Measurements from ENCODE around the gene LRRC39.
"Not testable (repeated sequence)": the region's sequence is repeated elsewhere in the genome, so short reads cannot be mapped to it uniquely, and the experiment has no call there.

LRRC39 gene

DNA sequence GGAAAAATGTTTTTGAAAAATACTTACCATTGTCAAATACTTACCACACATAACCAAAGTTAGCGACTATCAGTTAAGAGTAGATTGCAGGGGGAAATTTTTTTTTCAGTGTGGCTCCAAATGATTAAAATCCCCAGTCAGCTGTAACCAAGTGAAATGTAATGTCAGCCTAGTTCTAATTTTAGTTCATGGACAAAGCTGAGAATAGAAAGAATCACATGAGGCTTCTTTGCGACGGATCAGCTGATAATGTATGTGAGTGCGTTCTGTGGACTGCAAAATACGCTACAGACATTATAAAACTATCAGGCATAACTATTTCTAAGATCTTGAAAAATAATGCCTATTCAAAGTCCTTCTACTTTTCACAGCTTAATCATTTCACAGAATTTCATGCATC, at the start of gene LRRC39:
TSS of gene LRRC39 (minus strand) at position 166 of the 400 bp plus-strand sequence. CDS start 9,740 bp downstream, outside the sequence.
- no peak for DNase-seq (ENCODE audit: low read depth in 2 of 2)

GRCh38 chr1:100222428-100222827, 44.4 kb upstream of the LRRC39 start:
- DNase-seq (ENCODE audit: low read depth in 2 of 2), result no peak

- DNase-seq (ENCODE audit: low read depth in 2 of 2), result no peak
These were observed 41.8 kb upstream of the LRRC39 start for GRCh38 chr1:100219883-100220282.

DNA sequence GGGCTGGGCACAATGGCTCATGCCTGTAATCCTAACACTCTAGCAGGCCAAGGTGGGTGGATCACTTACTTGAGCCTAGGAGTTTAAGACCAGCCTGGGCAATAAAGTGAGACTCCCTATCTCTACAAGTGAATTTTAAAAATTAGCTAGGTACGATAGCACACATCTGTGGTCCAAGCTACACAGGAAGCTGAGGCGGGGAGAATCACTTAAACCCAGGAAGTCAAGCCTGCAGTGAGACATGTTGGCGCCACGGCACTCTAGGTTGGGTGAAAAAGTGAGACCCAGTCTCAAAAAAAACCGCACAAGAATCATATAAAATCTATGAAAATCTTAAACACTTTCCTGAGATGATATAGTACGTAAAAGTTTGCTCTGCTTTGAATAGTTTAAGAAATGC, 41.4 kb upstream of the LRRC39 start:
- no peak for DNase-seq (ENCODE audit: low read depth in 2 of 2)

GRCh38 chr1:100217834-100218233, 39.8 kb upstream of the LRRC39 start:
- no peak for DNase-seq (ENCODE audit: low read depth in 2 of 2)

DNA sequence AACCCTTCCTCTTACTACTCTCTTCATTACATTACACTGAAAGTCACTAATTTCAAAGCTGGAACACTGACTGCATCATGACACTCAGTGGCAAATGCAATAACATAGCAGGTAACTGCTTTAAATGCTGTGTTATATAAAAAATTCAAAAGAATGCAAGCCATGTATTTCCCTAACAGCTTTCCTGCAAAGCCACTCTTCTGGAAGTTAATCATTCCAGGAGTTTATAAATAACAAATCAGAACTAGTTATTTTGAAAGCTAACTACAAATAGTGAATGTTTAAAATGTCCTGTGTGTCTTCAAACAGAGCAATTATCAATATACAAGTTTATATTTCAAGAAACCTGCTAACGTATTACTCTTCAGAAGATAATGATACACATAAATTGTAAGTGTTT, 37.0 kb upstream of the LRRC39 start:
- no peak for DNase-seq (ENCODE audit: low read depth in 2 of 2)

GRCh38 chr1:100213141-100213540, 35.1 kb upstream of the LRRC39 start:
- no peak for DNase-seq (ENCODE audit: low read depth in 2 of 2)

DNA sequence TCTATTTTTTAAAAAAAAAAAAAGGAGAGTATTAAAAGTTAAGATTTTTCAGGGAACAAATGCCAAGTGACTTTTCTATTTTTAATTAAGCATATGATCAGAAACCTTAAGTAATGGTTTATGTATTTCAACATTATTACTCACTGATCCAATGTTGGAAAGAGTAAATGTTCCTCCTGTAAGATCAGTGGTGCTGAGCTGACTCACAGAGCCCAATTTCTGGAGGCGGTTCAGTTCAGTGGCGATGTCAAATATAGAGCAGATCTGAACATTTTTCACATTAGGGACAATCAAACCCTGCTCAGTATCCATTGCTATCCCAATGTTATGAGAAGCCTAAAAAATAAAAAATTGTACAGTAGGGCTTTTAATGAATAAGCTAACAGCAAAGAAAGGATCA, 28.2 kb upstream of the LRRC39 start:
- DNase-seq (ENCODE audit: low read depth in 2 of 2), result no peak

GRCh38 chr1:100205593-100205992, 27.5 kb upstream of the LRRC39 start:
- DNase-seq (ENCODE audit: low read depth in 2 of 2), result not testable (repeated sequence)

DNA sequence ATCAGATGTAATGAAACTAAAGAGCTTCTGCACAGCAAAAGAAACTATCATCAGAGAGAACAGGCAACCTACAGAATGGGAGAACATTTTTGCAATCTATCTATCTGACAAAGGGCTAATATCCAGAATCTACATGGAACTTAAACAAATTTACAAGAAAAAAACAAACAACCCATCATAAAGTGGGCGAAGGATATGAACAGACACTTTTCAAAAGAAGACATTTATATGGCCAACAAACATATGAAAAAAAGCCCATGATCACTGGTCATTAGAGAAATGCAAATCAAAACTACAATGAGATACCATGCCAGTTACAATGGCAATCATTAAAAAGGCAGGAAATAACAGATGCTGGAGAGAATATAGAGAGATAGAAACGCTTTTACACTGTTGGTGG, 27.0 kb upstream of the LRRC39 start:
- not testable (repeated sequence) for DNase-seq (ENCODE audit: low read depth in 2 of 2)

GRCh38 chr1:100202703-100203102, 24.6 kb upstream of the LRRC39 start:
- DNase-seq (ENCODE audit: low read depth in 2 of 2), result not testable (repeated sequence)

GRCh38 chr1:100200060-100200459, 22.0 kb upstream of the LRRC39 start:
- DNase-seq (ENCODE audit: low read depth in 2 of 2), result not testable (repeated sequence)

DNA sequence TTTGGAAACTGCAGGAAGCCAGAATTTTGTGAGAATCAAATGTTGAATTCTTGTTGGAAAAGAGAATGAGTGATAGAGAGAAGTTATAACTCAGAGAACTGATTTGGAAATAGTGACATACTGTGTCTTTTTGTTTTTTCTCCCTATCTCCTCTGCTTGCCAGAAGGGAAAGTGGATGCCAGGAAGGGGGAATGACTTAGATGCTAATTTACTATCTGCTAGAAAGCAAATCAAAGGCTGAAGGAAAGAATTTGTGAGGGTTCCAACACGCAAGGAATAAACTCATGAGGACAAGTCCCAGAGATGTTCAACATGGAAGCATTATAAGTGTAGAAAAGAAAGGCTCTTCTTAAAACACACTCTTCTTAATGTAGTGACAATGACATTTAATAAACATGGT, 20.5 kb upstream of the LRRC39 start:
- no peak for DNase-seq (ENCODE audit: low read depth in 2 of 2)

GRCh38 chr1:100188617-100189016, 10.6 kb upstream of the LRRC39 start:
- no peak for DNase-seq (ENCODE audit: low read depth in 2 of 2)

GRCh38 chr1:100187912-100188311, 9.9 kb upstream of the LRRC39 start:
- no peak for DNase-seq (ENCODE audit: low read depth in 2 of 2)

GRCh38 chr1:100184536-100184935, 6.5 kb upstream of the LRRC39 start:
- DNase-seq (ENCODE audit: low read depth in 2 of 2), result no peak

DNA sequence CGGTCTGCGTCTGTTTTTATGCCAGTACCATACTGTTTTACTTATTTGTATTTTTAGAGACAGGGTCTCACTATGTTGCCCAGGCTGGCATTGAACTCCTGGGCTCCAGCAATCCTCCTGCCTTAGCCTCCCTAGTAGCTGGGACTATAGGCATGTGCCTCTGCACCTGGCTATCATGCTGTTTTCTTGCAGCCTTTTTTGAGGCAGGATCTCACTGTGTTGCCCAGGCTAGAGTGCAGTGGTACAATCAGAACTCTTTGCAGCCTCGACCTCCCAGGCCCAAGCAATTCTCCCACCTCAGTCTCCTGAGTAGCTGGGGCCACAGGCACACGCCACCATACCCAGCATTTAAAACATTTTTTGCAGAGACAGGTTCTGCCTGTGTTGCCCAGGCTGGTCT, 5.3 kb upstream of the LRRC39 start:
- no peak for DNase-seq (ENCODE audit: low read depth in 2 of 2)

- no peak for DNase-seq (ENCODE audit: low read depth in 2 of 2)
These were observed 588 bp downstream of the LRRC39 start for GRCh38 chr1:100177295-100178041.

DNA sequence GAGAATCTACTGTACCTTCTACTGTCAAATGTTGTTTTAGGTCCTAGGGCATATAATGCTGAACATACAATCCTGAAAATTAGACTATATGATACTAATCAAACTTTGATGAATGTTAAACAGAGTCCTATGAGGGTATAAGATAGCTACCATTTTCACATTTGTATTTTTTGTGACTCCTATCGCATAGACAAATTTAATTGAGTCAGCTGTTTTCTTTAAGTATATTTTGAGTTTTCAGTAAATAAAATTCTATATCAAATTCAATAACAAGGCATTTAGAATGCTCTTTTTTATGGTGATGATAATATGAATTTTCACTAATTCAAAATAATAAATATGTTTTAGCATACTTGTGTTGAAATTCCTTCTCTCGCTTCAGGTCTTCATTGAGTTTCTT, 10.0 kb downstream of the LRRC39 start:
- no peak for DNase-seq (ENCODE audit: low read depth in 2 of 2)

- no peak for DNase-seq (ENCODE audit: low read depth in 2 of 2)
These were observed 13.4 kb downstream of the LRRC39 start for GRCh38 chr1:100164702-100165101.

- DNase-seq (ENCODE audit: low read depth in 2 of 2), result no peak
These were observed 13.8 kb downstream of the LRRC39 start for GRCh38 chr1:100164216-100164615.

- DNase-seq (ENCODE audit: low read depth in 2 of 2), result no peak
These were observed 15.2 kb downstream of the LRRC39 start for GRCh38 chr1:100162881-100163280.

- DNase-seq (ENCODE audit: low read depth in 2 of 2), result no peak
These were observed 25.8 kb downstream of the LRRC39 start for GRCh38 chr1:100152271-100152670.

DNA sequence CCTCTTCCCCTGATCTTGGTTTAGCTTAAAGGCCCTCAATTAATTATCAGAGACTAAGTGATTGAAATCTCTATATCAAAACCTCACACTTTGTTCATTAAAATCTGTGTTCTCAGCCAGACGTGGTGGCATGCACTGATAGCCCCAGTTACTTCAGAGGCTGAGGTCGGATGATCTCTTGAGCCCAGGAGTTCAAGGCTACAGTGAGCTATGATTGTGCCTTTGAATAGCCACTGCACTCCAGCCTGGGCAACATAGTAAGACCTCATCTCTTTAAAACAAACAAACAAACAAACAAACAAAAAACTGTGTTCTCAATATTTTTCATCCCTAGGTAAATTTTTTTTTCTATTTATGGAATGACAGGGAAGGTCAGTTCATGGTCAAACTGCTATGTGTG, 26.4 kb downstream of the LRRC39 start:
- no peak for DNase-seq (ENCODE audit: low read depth in 2 of 2)

Measured in stimulated activated CD4-positive, alpha-beta T cell treated with anti-CD3 and anti-CD28 coated beads, Interleukin-15, amount 100 ng/mL, for 48 hours (primary cell).